ENCODE results near the gene PALS1.

The PALS1 gene

GRCh38 chr14:67218126-67218525 lies 23.1 kb upstream of the PALS1 start:
- DNase-seq (ENCODE audit: low read depth in 1 of 2, low spot score in 1 of 2) = no peak
- no peak overlapping the region for H3K4me3 ChIP-seq (replicated peaks; ENCODE audit: insufficient read depth, low read length)
- no peaks in the 10 kb centered on the region for H3K27me3 ChIP-seq (ENCODE audit: insufficient read depth, poor library complexity, severe bottlenecking)
- no peak overlapping the region for H3K27ac ChIP-seq (replicated peaks)
- no peak for TF ChIP-seq POLR2AphosphoS5 (IDR thresholded peaks at IDR 0.05; ENCODE audit: low read depth)
- TF ChIP-seq REST (IDR thresholded peaks at IDR 0.05; ENCODE audit: insufficient replicate concordance, low read depth) = no peak
- no peak for TF ChIP-seq GABPA (IDR thresholded peaks at IDR 0.05; ENCODE audit: low read depth)
- no peak for TF ChIP-seq SPI1 (IDR thresholded peaks at IDR 0.05; ENCODE audit: borderline replicate concordance, low read depth)
- TF ChIP-seq CTCF (IDR thresholded peaks at IDR 0.05; ENCODE audit: insufficient read depth, low read length) = no peak

- DNase-seq (ENCODE audit: low read depth in 1 of 2, low spot score in 1 of 2) = no peak
Observed at GRCh38 chr14:67221248-67221981, 19.8 kb upstream of the PALS1 start.

More at GRCh38 chr14:67221248-67221981, 19.8 kb upstream of the PALS1 start:
- Histone ChIP-seq H3K27ac (replicated peaks) (no peak overlapping the region), H3K4me3 (replicated peaks; ENCODE audit: insufficient read depth, low read length) (no peak overlapping the region), H3K27me3 (ENCODE audit: insufficient read depth, poor library complexity, severe bottlenecking) (no peaks in the 10 kb centered on the region)
- no peak for TF ChIP-seq CTCF (IDR thresholded peaks at IDR 0.05; ENCODE audit: insufficient read depth, low read length)
- TF ChIP-seq GABPA (IDR thresholded peaks at IDR 0.05; ENCODE audit: low read depth) = no peak
- no peak for TF ChIP-seq REST (IDR thresholded peaks at IDR 0.05; ENCODE audit: insufficient replicate concordance, low read depth)
- no peak for TF ChIP-seq POLR2AphosphoS5 (IDR thresholded peaks at IDR 0.05; ENCODE audit: low read depth)
- no peak for TF ChIP-seq SPI1 (IDR thresholded peaks at IDR 0.05; ENCODE audit: borderline replicate concordance, low read depth)
